ENCODE data around the gene CCR9.

GRCh38 chr3:45868213-45868612, 18.1 kb upstream of the CCR9 start:
- TF ChIP-seq EZH2 (IDR thresholded peaks at IDR 0.05; ENCODE audit: insufficient read depth, poor library complexity, severe bottlenecking) (no peak), EZH2phosphoT487 (IDR thresholded peaks at IDR 0.05; ENCODE audit: insufficient read depth, low read depth) (no peak)

All from GM23248 (cell line).